HEK293 (cell line): ENCODE results near the gene CACNB4.

Source experiments
- CTCF ChIP-seq: fragments of 450-650 bp; formaldehyde crosslinking; IDR thresholded peaks from 2 replicates; pipeline ENCODE4 v1.5.1; 2016; ENCODE audit warnings: missing biosample characterization, missing genetic modification characterization
- MEIS1 ChIP-seq: sonication (generic); formaldehyde crosslinking; IDR thresholded peaks from 2 replicates; pipeline ENCODE4 v1.8.1; 2022; ENCODE audit warnings: missing genetic modification reagents, mild to moderate bottlenecking, borderline replicate concordance
- SCRT2 ChIP-seq: fragments of 450-650 bp; formaldehyde crosslinking; IDR thresholded peaks from 2 replicates; pipeline ENCODE4 v1.5.1; 2016; ENCODE audit warnings: missing biosample characterization, missing genetic modification characterization
- SP2 ChIP-seq: fragments of 450-650 bp; formaldehyde crosslinking; IDR thresholded peaks from 2 replicates; pipeline ENCODE4 v1.5.1; 2016; ENCODE audit warnings: missing biosample characterization, missing genetic modification characterization
- ZEB2 ChIP-seq: fragments of 450-650 bp; formaldehyde crosslinking; IDR thresholded peaks from 2 replicates; pipeline ENCODE4 v1.5.1; 2016; ENCODE audit warnings: missing biosample characterization, missing genetic modification characterization
- ZNF670 ChIP-seq: fragments of 450-650 bp; formaldehyde crosslinking; IDR thresholded peaks from 2 replicates; pipeline ENCODE4 v1.5.1; 2016; ENCODE audit warnings: missing biosample characterization, missing genetic modification characterization, low read depth

- TF ChIP-seq SCRT2 (tag by site-specific recombination), result no peak
- TF ChIP-seq ZNF670 (tag by site-specific recombination), result no peak
- no peak for TF ChIP-seq SP2
- TF ChIP-seq CTCF (tag by site-specific recombination), result no peak
- no peak for TF ChIP-seq ZEB2 (tag by site-specific recombination)
- TF ChIP-seq MEIS1 (CRISPR knock-in tag), result no peak
These were observed 180.5 kb downstream of the CACNB4 start for GRCh38 chr2:151918308-151918707.
